OCI-LY7 (cell line): ENCODE measurements around the gene GALC. TPM values are rescaled to one million over a fixed set of nuclear protein-coding genes. Genes with fewer than 3 reads are reported as not detected.

Experiments used
- BruUV-seq: library from RNA; stranded (reverse); fragments of 400-500 nt; replicated peaks from 2 replicates; lab custom pipeline; 2021; lab: Mats Ljungman, UMichigan
- CTCF ChIA-PET: fragments of 300-600 bp; sonication (Branson Sonifier 250); formaldehyde crosslinking; loops from one replicate; lab custom pipeline; 2022; ENCODE audit warnings: antibody characterized with exemption; ENCODE audit not compliant: unreplicated experiment; lab: Charles Lee
- POLR2A ChIA-PET: fragments of 300-600 bp; sonication (Branson Sonifier 250); formaldehyde crosslinking; loops from one replicate; lab custom pipeline; 2022; ENCODE audit warnings: antibody characterized with exemption; lab: Charles Lee
- DNase-seq: peaks from one replicate; pipeline ENCODE4 v3.0.0-alpha.2; 2015; ENCODE audit warnings: low spot score
- H2AFZ ChIP-seq: fragments of 200-600 bp; sonication (generic), shearing (Covaris generic); 2 replicates; pipeline ENCODE4 v1.6.1; 2014; ENCODE audit warnings: mild to moderate bottlenecking, antibody characterized with exemption, low read length, moderate library complexity
- H3K27ac ChIP-seq: fragments of 200-600 bp; sonication (generic); 2 replicates; pipeline ENCODE4 v1.5.1; 2014; ENCODE audit warnings: mixed run types, low read depth, mild to moderate bottlenecking, moderate library complexity, low read length, inconsistent platforms; ENCODE audit not compliant: poor library complexity, severe bottlenecking
- H3K36me3 ChIP-seq: fragments of 200-600 bp; sonication (generic); 2 replicates; pipeline ENCODE4 v1.6.1; 2014; ENCODE audit warnings: mild to moderate bottlenecking, antibody characterized with exemption, low read length, moderate library complexity, mixed read lengths; ENCODE audit not compliant: insufficient read depth
- H3K4me1 ChIP-seq: fragments of 200-600 bp; sonication (generic); 2 replicates; pipeline ENCODE4 v1.5.1; 2014; ENCODE audit warnings: mild to moderate bottlenecking, low read length; ENCODE audit not compliant: insufficient read depth, poor library complexity, severe bottlenecking
- H3K4me2 ChIP-seq: fragments of 200-600 bp; sonication (generic); 2 replicates; pipeline ENCODE4 v1.6.1; 2014; ENCODE audit warnings: mild to moderate bottlenecking, low read length
- H3K4me3 ChIP-seq: fragments of 200-600 bp; sonication (generic); 2 replicates; pipeline ENCODE4 v1.5.1; 2014; ENCODE audit warnings: mild to moderate bottlenecking, low read depth, low read length; ENCODE audit not compliant: poor library complexity, severe bottlenecking
- H3K79me2 ChIP-seq: fragments of 200-600 bp; sonication (generic); 2 replicates; pipeline ENCODE4 v1.6.1; 2016; ENCODE audit warnings: low read depth, mild to moderate bottlenecking, low read length, moderate library complexity, mixed read lengths; ENCODE audit not compliant: insufficient read depth
- H3K9me2 ChIP-seq: fragments of 200-600 bp; sonication (generic); 2 replicates; pipeline ENCODE4 v1.6.1; 2016; ENCODE audit warnings: mild to moderate bottlenecking, low read length, mixed read lengths; ENCODE audit not compliant: insufficient read depth
- H3K9me3 ChIP-seq: fragments of 200-600 bp; sonication (generic); 2 replicates; pipeline ENCODE4 v1.6.1; 2014; ENCODE audit warnings: mild to moderate bottlenecking, mixed run types, low read length, mixed read lengths
- H4K20me1 ChIP-seq: fragments of 200-600 bp; sonication (generic); 2 replicates; pipeline ENCODE4 v1.6.1; 2014; ENCODE audit warnings: mild to moderate bottlenecking, antibody characterized with exemption, low read length, moderate library complexity, mixed read lengths; ENCODE audit not compliant: insufficient read depth
- CTCF ChIP-seq: fragments of 200-600 bp; sonication (generic); conservative IDR thresholded peaks from 2 replicates; pipeline ENCODE4 v1.5.1; 2014; ENCODE audit warnings: mild to moderate bottlenecking, antibody characterized with exemption, low read length, moderate library complexity, mixed read lengths
- EZH2phosphoT487 ChIP-seq: fragments of 200-600 bp; sonication (generic); IDR thresholded peaks from 2 replicates; pipeline ENCODE4 v1.6.1; 2018; ENCODE audit warnings: low read depth, borderline replicate concordance, mild to moderate bottlenecking, mixed run types, antibody characterized with exemption, low read length, moderate library complexity, mixed read lengths
- intact Hi-C: fragments of 100-400 bp; cut with micrococcal nuclease; formaldehyde crosslinking; loops from one replicate; pipeline ENCODE4 v1.10.0; 2022; ENCODE audit not compliant: unreplicated experiment
- total RNA-seq, 2 experiments: library from RNA; depleted of rRNA in 1 of 2; stranded (reverse); fragments of >200 nt in 1 of 2; shearing (Covaris generic) in 1 of 2; gene quantifications; 2 replicates each; pipeline ENCODE4 v1.2.3, GENCODE V29; 2014 to 2022

GALC gene
- total RNA-seq, 2 experiments from 2014 or later, result 4.4 to 18.0 TPM

GRCh38 chr14:87916886-87917275 lies 76.1 kb downstream of the GALC start:
- TF ChIP-seq EZH2phosphoT487 (no peak), CTCF (no peak)
- Histone ChIP-seq H3K27ac (no peak overlapping the region), H3K4me2 (no peak overlapping the region), H2AFZ (no peak overlapping the region), H3K4me1 (no peaks in the 10 kb centered on the region), H3K36me3 (no peaks in the 10 kb centered on the region), H4K20me1 (no peaks in the 10 kb centered on the region), H3K9me3 (no peaks in the 10 kb centered on the region), H3K9me2 (no peaks in the 10 kb centered on the region), H3K4me3 (no peak overlapping the region), H3K79me2 (no peaks in the 10 kb centered on the region)
- ChIA-PET POLR2A (no interaction called here), CTCF (no interaction called here)
- intact Hi-C loops, result no loop called here
- no peak for DNase-seq
- no TSS peak for BruUV-seq

DNA sequence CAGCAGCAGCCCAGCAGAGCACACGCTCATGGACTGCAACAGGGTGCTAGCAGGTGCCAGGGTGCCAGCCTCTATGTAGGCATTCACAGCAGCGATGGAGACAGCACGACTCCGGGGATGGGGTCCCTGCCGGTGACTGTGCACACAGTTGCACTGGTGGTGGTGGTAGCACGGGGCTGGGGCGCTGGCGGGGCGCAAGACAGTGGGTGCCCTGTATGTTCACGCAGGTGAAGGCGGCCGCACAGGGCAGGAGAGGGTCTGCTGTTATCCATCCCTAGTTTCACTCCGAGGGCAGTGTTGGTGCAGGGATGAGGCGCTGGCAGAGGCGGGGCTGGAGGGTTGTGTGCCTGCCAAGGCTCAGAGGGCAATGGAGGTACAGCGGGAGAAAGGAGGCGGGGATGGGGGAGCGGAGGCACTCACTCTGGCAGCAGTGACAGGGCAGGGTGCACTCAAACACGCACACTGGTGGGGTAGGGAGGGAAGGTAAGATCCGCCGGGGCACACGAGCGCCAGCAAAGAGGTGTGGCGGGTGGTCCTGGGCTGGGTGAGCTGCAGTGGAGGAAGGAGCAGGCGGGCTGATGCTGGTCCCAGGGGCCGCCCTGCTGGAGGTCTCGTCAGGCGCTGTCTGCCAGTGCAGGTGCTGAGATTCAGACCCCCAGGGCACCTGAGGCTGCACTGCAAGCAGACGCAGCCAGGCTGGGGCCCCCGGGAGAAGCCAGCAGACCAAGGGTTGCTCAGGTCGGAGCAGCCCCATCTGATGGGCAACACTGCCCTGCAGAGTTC lies 76.7 kb downstream of the GALC start:
- no peak overlapping the region for H3K27ac ChIP-seq
- ChIA-PET CTCF (no interaction called here), POLR2A (no interaction called here)
- no peaks in the 10 kb centered on the region for H3K79me2 ChIP-seq
- H4K20me1 ChIP-seq, result no peaks in the 10 kb centered on the region
- H3K9me2 ChIP-seq, result no peaks in the 10 kb centered on the region
- H2AFZ ChIP-seq, result no peak overlapping the region
- no TSS peak for BruUV-seq
- no peak for DNase-seq
- TF ChIP-seq EZH2phosphoT487 (no peak), CTCF (no peak)
- H3K4me2 ChIP-seq, result no peak overlapping the region
- intact Hi-C loops, result no loop called here
- H3K4me1 ChIP-seq, result no peaks in the 10 kb centered on the region
- H3K36me3 ChIP-seq, result no peaks in the 10 kb centered on the region
- no peak overlapping the region for H3K4me3 ChIP-seq
- no peaks in the 10 kb centered on the region for H3K9me3 ChIP-seq

- intact Hi-C loops, result no loop called here
- Histone ChIP-seq H3K36me3 (no peaks in the 10 kb centered on the region), H3K4me3 (no peak overlapping the region), H3K9me2 (no peaks in the 10 kb centered on the region), H3K9me3 (no peaks in the 10 kb centered on the region), H4K20me1 (no peaks in the 10 kb centered on the region), H3K4me1 (no peaks in the 10 kb centered on the region), H3K4me2 (no peak overlapping the region), H3K79me2 (no peaks in the 10 kb centered on the region), H2AFZ (no peak overlapping the region), H3K27ac (no peak overlapping the region)
- ChIA-PET POLR2A (no interaction called here), CTCF (no interaction called here)
- TF ChIP-seq EZH2phosphoT487 (no peak), CTCF (no peak)
- BruUV-seq, result no TSS peak
- DNase-seq, result no peak
Measured at GRCh38 chr14:87908550-87908949, 84.4 kb downstream of the GALC start.
